ENCODE results near the gene AKAP13.
"Not testable (repeated sequence)": the region's sequence is repeated elsewhere in the genome, so short reads cannot be mapped to it uniquely, and the experiment has no call there.

Gene AKAP13

GRCh38 chr15:85584872-85585271 lies 204.5 kb downstream of the AKAP13 start:
- CTCF ChIA-PET = interaction anchor here (0.5 to 1.3 kb wide), 2 partner anchors 31 to 254 kb away, joined by 3 to 5 read pairs; no protein-coding TSS in a partner anchor
- no peaks in the 10 kb centered on the region for H3K9me3 ChIP-seq (ENCODE audit: control insufficient read depth, insufficient read depth, low read depth, low read length)
- H3K36me3 ChIP-seq (ENCODE audit: control insufficient read depth in 2 of 2, insufficient read depth in 1 of 2, low read length in 2 of 2) = peaks cover 5 to 24% of the 10 kb centered on the region in 2 experiments; a peak in 2 of 3 replicates
- no peak overlapping the region for H3K27ac ChIP-seq (ENCODE audit: extremely low read depth, low read depth, low read length)
- no peak overlapping the region for H3K4me3 ChIP-seq (ENCODE audit: low read depth, low read length)
- TF ChIP-seq ZNF585B (tag by site-specific recombination; IDR thresholded peaks at IDR 0.05) = no peak
- TF ChIP-seq ZNF513 (tag by site-specific recombination; IDR thresholded peaks at IDR 0.05) = no peak
- no peak for TF ChIP-seq SALL2 (tag by site-specific recombination; IDR thresholded peaks at IDR 0.05; ENCODE audit: borderline replicate concordance)
- no peak for TF ChIP-seq PBX3 (CRISPR knock-in tag; IDR thresholded peaks at IDR 0.05)
- no peak for TF ChIP-seq ZNF521 (tag by site-specific recombination; IDR thresholded peaks at IDR 0.05)
- TF ChIP-seq ZNF280C (tag by site-specific recombination; IDR thresholded peaks at IDR 0.05) = no peak
- TF ChIP-seq ZNF670 (tag by site-specific recombination; IDR thresholded peaks at IDR 0.05; ENCODE audit: low read depth) = no peak
- no peak for TF ChIP-seq ZNF140 (tag by site-specific recombination; IDR thresholded peaks at IDR 0.05)
- TF ChIP-seq ZNF433 (tag by site-specific recombination; IDR thresholded peaks at IDR 0.05; ENCODE audit: low read depth) = no peak
- no peak for TF ChIP-seq ZBTB11 (tag by site-specific recombination; conservative IDR thresholded peaks at IDR 0.05; ENCODE audit: low read depth)
- TF ChIP-seq ZNF16 (tag by site-specific recombination; IDR thresholded peaks at IDR 0.05; ENCODE audit: low read depth) = no peak
- no peak for TF ChIP-seq ZNF580 (tag by site-specific recombination; IDR thresholded peaks at IDR 0.05)
- TF ChIP-seq ZNF514 (tag by site-specific recombination; IDR thresholded peaks at IDR 0.05) = no peak
- no peak for TF ChIP-seq KLF9 (tag by site-specific recombination; IDR thresholded peaks at IDR 0.05; ENCODE audit: low read depth)
- no peak for TF ChIP-seq SP7 (tag by site-specific recombination; IDR thresholded peaks at IDR 0.05)
- no peak for TF ChIP-seq PRDM6 (tag by site-specific recombination; IDR thresholded peaks at IDR 0.05)
- TF ChIP-seq ZFP37 (tag by site-specific recombination; IDR thresholded peaks at IDR 0.05) = no peak
- no peak for TF ChIP-seq ZNF501 (tag by site-specific recombination; IDR thresholded peaks at IDR 0.05)
- TF ChIP-seq ZXDB (tag by site-specific recombination; IDR thresholded peaks at IDR 0.05) = no peak
- H3K4me1 ChIP-seq (ENCODE audit: control insufficient read depth, insufficient read depth, low read length) = peaks cover 3% of the 10 kb centered on the region; the same call in 1 of the 2 replicates
- POLR2A ChIA-PET = no interaction called here

- ChIA-PET POLR2A (interaction anchor here (0.6 kb wide), 1 partner anchor 267 kb away, joined by 3 read pairs; no protein-coding TSS in a partner anchor), CTCF (interaction anchor here (0.7 kb wide), 1 partner anchor 9 kb away, joined by 5 read pairs; no protein-coding TSS in a partner anchor)
- H3K27ac ChIP-seq (ENCODE audit: extremely low read depth, low read depth, low read length); H3K9me3 ChIP-seq (ENCODE audit: control insufficient read depth, insufficient read depth, low read depth, low read length); H3K4me3 ChIP-seq (ENCODE audit: low read depth, low read length); H3K4me1 ChIP-seq (ENCODE audit: control insufficient read depth, insufficient read depth, low read length): not testable (repeated sequence)
- H3K36me3 ChIP-seq (ENCODE audit: control insufficient read depth in 2 of 2, insufficient read depth in 1 of 2, low read length in 2 of 2) = peaks cover 5 to 11% of the 10 kb centered on the region in 2 experiments; a peak in 2 of 3 replicates
Measured at GRCh38 chr15:85586196-85586595, 205.8 kb downstream of the AKAP13 start.

Measured in HEK293 (cell line).